ENCODE measurements around the gene IGFN1. TPM values are rescaled to one million over a fixed set of nuclear protein-coding genes. Genes with fewer than 3 reads are reported as not detected.

Gene IGFN1
- total RNA-seq: 0.04 and 3.1 TPM in 2 replicates
- 0.37 TPM in 1 of 2 replicates, not detected in the other for polyA plus RNA-seq

DNA sequence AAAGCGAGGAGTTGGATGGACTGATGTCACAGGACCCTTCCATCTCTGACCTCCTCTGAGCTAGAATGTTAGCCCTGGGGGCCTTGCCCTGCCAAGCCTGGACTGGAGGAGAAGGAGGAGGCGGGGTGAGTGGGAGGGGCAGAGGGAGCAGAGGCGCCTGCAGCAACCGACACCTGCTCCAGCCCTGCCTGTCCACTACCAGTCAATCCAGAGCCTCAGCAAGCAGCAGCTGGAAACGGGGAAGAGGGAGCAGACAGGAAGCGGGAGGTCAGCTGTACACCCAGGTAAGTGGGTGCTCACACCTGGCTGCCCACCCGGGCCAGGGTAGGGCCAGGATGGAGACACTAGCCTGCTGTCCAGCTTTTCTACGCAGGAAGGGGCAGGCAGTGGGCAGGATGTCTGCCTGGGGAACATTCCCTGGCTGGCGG is at the start of gene IGFN1:
Gene IGFN1 (plus strand): TSS at position 201 of the 428 bp plus-strand sequence. CDS start 2,470 bp downstream, outside the sequence.
- Histone ChIP-seq H3K79me2 (no peaks in the 10 kb centered on the region), H3K9me3 (ENCODE audit: low read depth) (no peaks in the 10 kb centered on the region), H3K4me3 (no peak within 1 kb of the TSS), H3K9me2 (replicated peaks; ENCODE audit: insufficient read depth) (no peaks in the 10 kb centered on the region), H3K4me1 (ENCODE audit: insufficient read depth) (peaks cover under 1% of the 10 kb centered on the region), H3K36me3 (replicated peaks; ENCODE audit: insufficient read depth, low read depth) (no peaks in the 10 kb centered on the region), H3K27ac (no peak within 1 kb of the TSS), H3K27me3 (no peaks in the 10 kb centered on the region), H2AFZ (no peak within 1 kb of the TSS), H4K20me1 (ENCODE audit: insufficient read depth, poor library complexity, severe bottlenecking) (no peaks in the 10 kb centered on the region), H3K4me2 (no peak within 1 kb of the TSS)
- no peak for TF ChIP-seq EZH2phosphoT487 (IDR thresholded peaks at IDR 0.05; ENCODE audit: low read depth, severe bottlenecking, unreplicated experiment)
- TF ChIP-seq, protein P1, sequence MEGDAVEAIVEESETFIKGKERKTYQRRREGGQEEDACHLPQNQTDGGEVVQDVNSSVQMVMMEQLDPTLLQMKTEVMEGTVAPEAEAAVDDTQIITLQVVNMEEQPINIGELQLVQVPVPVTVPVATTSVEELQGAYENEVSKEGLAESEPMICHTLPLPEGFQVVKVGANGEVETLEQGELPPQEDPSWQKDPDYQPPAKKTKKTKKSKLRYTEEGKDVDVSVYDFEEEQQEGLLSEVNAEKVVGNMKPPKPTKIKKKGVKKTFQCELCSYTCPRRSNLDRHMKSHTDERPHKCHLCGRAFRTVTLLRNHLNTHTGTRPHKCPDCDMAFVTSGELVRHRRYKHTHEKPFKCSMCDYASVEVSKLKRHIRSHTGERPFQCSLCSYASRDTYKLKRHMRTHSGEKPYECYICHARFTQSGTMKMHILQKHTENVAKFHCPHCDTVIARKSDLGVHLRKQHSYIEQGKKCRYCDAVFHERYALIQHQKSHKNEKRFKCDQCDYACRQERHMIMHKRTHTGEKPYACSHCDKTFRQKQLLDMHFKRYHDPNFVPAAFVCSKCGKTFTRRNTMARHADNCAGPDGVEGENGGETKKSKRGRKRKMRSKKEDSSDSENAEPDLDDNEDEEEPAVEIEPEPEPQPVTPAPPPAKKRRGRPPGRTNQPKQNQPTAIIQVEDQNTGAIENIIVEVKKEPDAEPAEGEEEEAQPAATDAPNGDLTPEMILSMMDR (IDR thresholded peaks at IDR 0.05; ENCODE audit: poor library complexity): no peak
- TF ChIP-seq EZH2 (IDR thresholded peaks at IDR 0.05; ENCODE audit: borderline replicate concordance): no peak
- DNase-seq (ENCODE audit: low spot score): no peak
- WGBS (ENCODE audit: low lambda C conversion rate, missing lambda C conversion rate): 65% methylated on average over 8 of the region's 9 CpGs

DNA sequence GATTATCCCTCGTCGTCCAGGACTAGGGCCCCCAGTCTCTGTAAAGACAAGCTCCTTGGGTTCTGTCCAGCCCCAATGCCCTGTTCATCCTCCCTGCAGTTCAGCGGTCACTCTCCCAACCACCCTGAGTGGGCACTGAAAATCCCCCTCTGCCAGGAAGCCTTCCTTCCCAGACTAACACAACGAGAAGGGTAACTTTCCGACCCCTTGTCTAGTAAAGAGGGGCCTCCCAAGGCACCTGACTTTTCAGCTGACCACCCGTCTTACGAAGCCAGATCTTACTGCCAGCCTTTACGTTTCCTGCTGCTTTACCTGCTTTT is 49.7 kb upstream of the IGFN1 start:
- Histone ChIP-seq H2AFZ (no peak overlapping the region), H3K27me3 (no peaks in the 10 kb centered on the region), H3K9me2 (replicated peaks; ENCODE audit: insufficient read depth) (no peaks in the 10 kb centered on the region), H3K36me3 (replicated peaks; ENCODE audit: insufficient read depth, low read depth) (no peaks in the 10 kb centered on the region), H4K20me1 (ENCODE audit: insufficient read depth, poor library complexity, severe bottlenecking) (no peaks in the 10 kb centered on the region), H3K79me2 (no peaks in the 10 kb centered on the region), H3K4me3 (no peak overlapping the region), H3K9me3 (ENCODE audit: low read depth) (no peaks in the 10 kb centered on the region), H3K4me1 (ENCODE audit: insufficient read depth) (peaks cover 12% of the 10 kb centered on the region), H3K27ac (no peak overlapping the region), H3K4me2 (no peak overlapping the region)
- TF ChIP-seq EZH2 (IDR thresholded peaks at IDR 0.05; ENCODE audit: borderline replicate concordance) (no peak), EZH2phosphoT487 (IDR thresholded peaks at IDR 0.05; ENCODE audit: low read depth, severe bottlenecking, unreplicated experiment) (no peak)
- TF ChIP-seq, protein P1 (IDR thresholded peaks at IDR 0.05; ENCODE audit: poor library complexity): no peak
- no peak for DNase-seq (ENCODE audit: low spot score)
- WGBS (ENCODE audit: low lambda C conversion rate, missing lambda C conversion rate): 84% methylated on average over 8 of the region's 8 CpGs

DNA sequence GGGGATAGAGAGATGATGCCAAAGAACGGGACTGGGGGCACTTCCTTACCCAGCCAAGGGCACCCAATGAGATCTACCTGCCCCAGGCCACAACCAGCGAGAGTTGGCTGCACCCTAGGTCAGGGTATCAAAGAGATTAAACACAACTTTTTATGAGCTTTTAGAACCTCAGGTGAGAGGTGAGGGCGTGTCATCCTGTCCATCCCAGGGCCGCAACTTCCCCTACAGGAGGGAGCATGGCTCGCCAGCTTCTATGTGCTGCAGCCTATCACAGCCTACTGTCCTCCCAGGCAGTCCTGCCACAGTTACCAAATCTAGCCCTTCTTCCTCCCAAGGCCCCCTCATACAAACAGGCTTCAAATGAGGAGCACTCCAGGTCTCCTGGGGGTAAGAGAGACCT is 49.2 kb upstream of the IGFN1 start:
- no peak overlapping the region for H3K27ac ChIP-seq
- H2AFZ ChIP-seq: no peak overlapping the region
- WGBS (ENCODE audit: low lambda C conversion rate, missing lambda C conversion rate): 95% methylated on average over 5 of the region's 5 CpGs
- TF ChIP-seq EZH2phosphoT487 (IDR thresholded peaks at IDR 0.05; ENCODE audit: low read depth, severe bottlenecking, unreplicated experiment) (no peak), EZH2 (IDR thresholded peaks at IDR 0.05; ENCODE audit: borderline replicate concordance) (no peak)
- TF ChIP-seq, protein P1 (IDR thresholded peaks at IDR 0.05; ENCODE audit: poor library complexity): no peak
- H3K9me3 ChIP-seq (ENCODE audit: low read depth): no peaks in the 10 kb centered on the region
- H3K27me3 ChIP-seq: no peaks in the 10 kb centered on the region
- no peaks in the 10 kb centered on the region for H3K79me2 ChIP-seq
- no peak overlapping the region for H3K4me2 ChIP-seq
- no peak overlapping the region for H3K4me3 ChIP-seq
- no peaks in the 10 kb centered on the region for H3K9me2 ChIP-seq (replicated peaks; ENCODE audit: insufficient read depth)
- H4K20me1 ChIP-seq (ENCODE audit: insufficient read depth, poor library complexity, severe bottlenecking): no peaks in the 10 kb centered on the region
- no peak for DNase-seq (ENCODE audit: low spot score)
- H3K36me3 ChIP-seq (replicated peaks; ENCODE audit: insufficient read depth, low read depth): no peaks in the 10 kb centered on the region
- peaks cover 12% of the 10 kb centered on the region for H3K4me1 ChIP-seq (ENCODE audit: insufficient read depth)
